HL-60 (cell line): ENCODE measurements around the gene PTS.

Experiments
- DNase-seq, 2 experiments: peaks; one replicate each; pipeline ENCODE4 v3.0.0-alpha.2; 2010 to 2020; ENCODE audit warnings: low read depth in 1 of 2, low spot score in 1 of 2
- H3K27ac ChIP-seq: fragments of 250-450 bp; sonication (Bioruptor Pico); replicated peaks from 2 replicates; pipeline ENCODE4 v1.5.1; 2020; ENCODE audit warnings: mild to moderate bottlenecking, moderate library complexity
- H3K27me3 ChIP-seq: fragments of 250-450 bp; sonication (Bioruptor Pico); 2 replicates; pipeline ENCODE4 v1.5.1; 2021; ENCODE audit warnings: mild to moderate bottlenecking, moderate library complexity; ENCODE audit not compliant: insufficient read depth, poor library complexity, severe bottlenecking
- H3K4me3 ChIP-seq: replicated peaks from 2 replicates; pipeline ENCODE4 v1.5.1; 2011; ENCODE audit warnings: mild to moderate bottlenecking, control low read depth, low read length; ENCODE audit not compliant: insufficient read depth
- CTCF ChIP-seq: IDR thresholded peaks from one replicate; pipeline ENCODE4 v1.5.1; 2011; ENCODE audit warnings: low read length, control low read depth, inconsistent platforms; ENCODE audit not compliant: insufficient read depth
- GABPA ChIP-seq: IDR thresholded peaks from 2 replicates; pipeline ENCODE4 v1.6.1; 2012; ENCODE audit warnings: low read depth
- POLR2AphosphoS5 ChIP-seq: IDR thresholded peaks from 2 replicates; pipeline ENCODE4 v1.6.1; 2012; ENCODE audit warnings: low read depth
- REST ChIP-seq: IDR thresholded peaks from 2 replicates; pipeline ENCODE4 v1.6.1; 2012; ENCODE audit warnings: low read depth; ENCODE audit not compliant: insufficient replicate concordance
- SPI1 ChIP-seq: IDR thresholded peaks from 2 replicates; pipeline ENCODE4 v1.6.1; 2012; ENCODE audit warnings: low read depth, mild to moderate bottlenecking, borderline replicate concordance

Gene PTS

GRCh38 chr11:112210890-112211289 is 15.3 kb upstream of the PTS start:
- Histone ChIP-seq H3K4me3 (no peak overlapping the region), H3K27ac (no peak overlapping the region), H3K27me3 (no peaks in the 10 kb centered on the region)
- TF ChIP-seq SPI1, result no peak
- TF ChIP-seq POLR2AphosphoS5, result no peak
- no peak for TF ChIP-seq GABPA
- no peak for DNase-seq

GRCh38 chr11:112211536-112211935 is 14.7 kb upstream of the PTS start:
- Histone ChIP-seq H3K4me3 (no peak overlapping the region), H3K27me3 (no peaks in the 10 kb centered on the region), H3K27ac (no peak overlapping the region)
- DNase-seq, result peak in 1 of 2 experiments; percentile 21
- TF ChIP-seq GABPA (no peak), CTCF (no peak), POLR2AphosphoS5 (no peak), REST (no peak), SPI1 (no peak)

GRCh38 chr11:112212290-112212689 is 13.9 kb upstream of the PTS start:
- Histone ChIP-seq H3K27me3 (no peaks in the 10 kb centered on the region), H3K4me3 (no peak overlapping the region), H3K27ac (peak overlapping the region; percentile 8; the same call in 1 of the 2 replicates)
- no peak for DNase-seq
- no peak for TF ChIP-seq SPI1
- no peak for TF ChIP-seq CTCF
- TF ChIP-seq REST, result no peak
- TF ChIP-seq POLR2AphosphoS5, result no peak
- TF ChIP-seq GABPA, result no peak

GRCh38 chr11:112212710-112213109 is 13.5 kb upstream of the PTS start:
- TF ChIP-seq SPI1 (no peak), POLR2AphosphoS5 (no peak), REST (no peak), GABPA (no peak), CTCF (no peak)
- Histone ChIP-seq H3K27me3 (no peaks in the 10 kb centered on the region), H3K27ac (no peak overlapping the region), H3K4me3 (no peak overlapping the region)
- DNase-seq, result no peak
